HUES48 (cell line): Measurements from ENCODE around the gene TBL1XR1.

ENCODE experiments used
- H3K27ac ChIP-seq: one replicate; pipeline ENCODE4 v1.7.0; 2013; ENCODE audit warnings: low read depth, low read length, inconsistent platforms
- H3K27me3 ChIP-seq: 2 replicates; pipeline ENCODE4 v1.6.1; 2013; ENCODE audit warnings: mild to moderate bottlenecking, low read length; ENCODE audit not compliant: control insufficient read depth, insufficient read depth
- H3K36me3 ChIP-seq: 2 replicates; pipeline ENCODE4 v1.6.1; 2013; ENCODE audit warnings: low read length; ENCODE audit not compliant: control insufficient read depth, insufficient read depth
- H3K4me1 ChIP-seq: 2 replicates; pipeline ENCODE4 v1.6.1; 2013; ENCODE audit warnings: mild to moderate bottlenecking, low read length; ENCODE audit not compliant: control insufficient read depth, insufficient read depth
- H3K4me3 ChIP-seq: 2 replicates; pipeline ENCODE4 v1.5.1; 2013; ENCODE audit warnings: mild to moderate bottlenecking, low read depth, low read length
- H3K9ac ChIP-seq: 2 replicates; pipeline ENCODE4 v1.6.1; 2013; ENCODE audit warnings: mild to moderate bottlenecking, low read depth, low read length, moderate library complexity
- H3K9me3 ChIP-seq: 2 replicates; pipeline ENCODE4 v1.6.1; 2013; ENCODE audit warnings: low read length; ENCODE audit not compliant: control insufficient read depth, insufficient read depth

TBL1XR1 gene

DNA sequence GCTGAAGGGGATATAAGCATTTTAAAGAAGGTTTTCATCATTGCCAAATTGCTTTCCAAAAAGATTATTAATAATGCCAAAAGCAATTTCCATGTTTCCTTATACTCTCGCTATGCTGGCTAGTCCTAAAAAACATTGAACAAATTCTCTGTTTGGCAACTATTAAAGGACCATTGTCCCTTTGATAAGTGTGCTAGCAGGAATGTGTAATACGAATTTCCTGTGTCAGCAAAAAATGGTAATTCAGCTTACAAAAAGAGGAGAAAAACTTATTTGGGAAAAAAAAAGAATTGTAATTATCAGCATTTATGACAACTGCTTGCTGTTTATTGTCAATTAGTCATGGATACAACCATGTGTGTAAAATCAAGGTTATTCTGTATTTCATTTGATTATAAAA lies 138.6 kb downstream of the TBL1XR1 start:
- no peak overlapping the region for H3K27ac ChIP-seq
- H3K9ac ChIP-seq = no peak overlapping the region
- peaks cover 15% of the 10 kb centered on the region for H3K36me3 ChIP-seq
- H3K4me1 ChIP-seq = peaks cover 24% of the 10 kb centered on the region
- no peak overlapping the region for H3K4me3 ChIP-seq
- no peaks in the 10 kb centered on the region for H3K27me3 ChIP-seq
- no peaks in the 10 kb centered on the region for H3K9me3 ChIP-seq

DNA sequence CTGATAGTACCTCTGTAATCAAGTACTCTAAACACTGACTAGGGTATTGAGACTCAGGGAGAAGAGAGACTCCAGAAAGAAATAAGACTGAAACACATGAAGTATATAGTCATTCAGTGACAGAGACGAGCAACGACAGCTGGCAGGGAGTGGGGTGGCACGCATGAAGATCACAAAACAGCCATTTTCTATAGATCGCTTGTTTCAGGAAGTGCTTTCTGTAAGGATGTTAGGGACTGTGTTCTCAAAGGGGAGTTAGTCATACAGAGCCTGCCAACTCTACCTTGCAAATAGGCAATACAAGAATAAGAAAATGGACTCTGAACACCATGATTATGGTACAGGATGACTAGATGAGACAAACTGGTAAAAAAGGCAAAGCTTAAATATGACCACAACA lies 139.5 kb downstream of the TBL1XR1 start:
- Histone ChIP-seq H3K27ac (no peak overlapping the region), H3K4me3 (no peak overlapping the region), H3K9ac (no peak overlapping the region), H3K27me3 (no peaks in the 10 kb centered on the region), H3K9me3 (no peaks in the 10 kb centered on the region), H3K36me3 (peaks cover 22% of the 10 kb centered on the region), H3K4me1 (peaks cover 24% of the 10 kb centered on the region)

DNA sequence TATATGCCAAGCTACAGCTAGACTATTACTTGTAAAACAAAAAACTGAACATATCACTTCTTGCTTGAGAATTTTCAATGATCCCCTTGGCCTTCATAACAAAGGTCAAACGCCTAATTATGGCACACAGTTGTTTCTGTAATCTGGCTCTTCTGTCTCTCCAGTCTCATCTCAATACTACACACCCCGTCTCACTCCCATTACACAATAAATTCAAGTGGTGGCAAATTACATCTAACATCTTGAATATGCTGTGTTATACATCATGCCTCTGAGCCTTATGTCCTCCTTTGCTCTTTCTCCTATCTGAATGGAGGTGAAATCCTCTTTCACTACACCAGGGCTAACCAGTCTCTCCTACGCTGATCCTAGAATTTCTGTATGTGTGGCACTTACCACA lies 140.4 kb downstream of the TBL1XR1 start:
- H3K4me1 ChIP-seq = peaks cover 24% of the 10 kb centered on the region
- no peak overlapping the region for H3K4me3 ChIP-seq
- peaks cover 25% of the 10 kb centered on the region for H3K36me3 ChIP-seq
- H3K9me3 ChIP-seq = no peaks in the 10 kb centered on the region
- H3K9ac ChIP-seq = no peak overlapping the region
- no peak overlapping the region for H3K27ac ChIP-seq
- H3K27me3 ChIP-seq = no peaks in the 10 kb centered on the region

DNA sequence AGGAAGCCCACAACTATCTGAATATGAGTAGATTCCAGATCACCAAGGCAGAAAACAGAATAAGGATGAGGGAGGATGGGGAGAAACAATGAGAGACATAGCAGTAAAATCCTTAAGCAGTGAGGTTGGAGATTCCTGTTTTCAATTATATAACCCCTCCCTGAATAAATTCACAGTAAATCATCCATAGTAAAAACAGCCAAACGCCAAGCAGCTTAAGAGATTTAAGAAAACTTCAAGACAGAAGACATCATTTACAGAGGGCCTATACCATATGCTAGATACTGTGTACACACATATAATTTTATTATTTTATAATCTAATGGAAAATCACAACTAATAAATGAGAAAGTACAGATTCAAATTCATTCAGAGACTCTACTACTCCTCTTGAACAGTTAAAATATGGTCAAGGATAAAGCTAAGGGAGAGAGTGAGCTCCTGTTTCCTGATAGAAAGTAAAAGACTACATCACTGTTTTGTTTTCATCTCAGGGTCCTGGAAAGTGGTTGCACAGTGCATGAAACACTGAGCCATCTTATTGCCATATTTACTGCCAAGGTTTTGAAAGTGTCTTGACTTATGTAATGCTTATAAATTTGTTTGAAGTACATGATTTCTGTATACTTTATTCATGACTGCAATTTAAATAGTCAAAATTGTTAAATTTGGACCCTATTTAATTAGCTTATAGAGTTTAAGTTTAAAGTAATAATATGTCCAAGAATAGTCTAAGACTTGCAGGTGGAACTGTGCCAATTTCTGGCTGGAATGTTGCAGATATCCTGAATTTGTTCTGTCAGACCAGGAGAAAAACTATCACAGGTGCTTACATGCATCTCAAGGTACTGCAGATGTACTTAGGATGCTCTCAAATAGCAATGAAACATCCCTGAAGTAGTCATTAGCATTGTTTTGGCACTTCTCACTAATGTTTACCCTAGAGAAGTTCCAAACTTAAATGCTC lies 141.4 kb downstream of the TBL1XR1 start:
- Histone ChIP-seq H3K4me1 (peaks cover 24% of the 10 kb centered on the region), H3K9me3 (no peaks in the 10 kb centered on the region), H3K27me3 (no peaks in the 10 kb centered on the region), H3K36me3 (peaks cover 34% of the 10 kb centered on the region), H3K27ac (no peak overlapping the region), H3K4me3 (no peak overlapping the region), H3K9ac (no peak overlapping the region)

DNA sequence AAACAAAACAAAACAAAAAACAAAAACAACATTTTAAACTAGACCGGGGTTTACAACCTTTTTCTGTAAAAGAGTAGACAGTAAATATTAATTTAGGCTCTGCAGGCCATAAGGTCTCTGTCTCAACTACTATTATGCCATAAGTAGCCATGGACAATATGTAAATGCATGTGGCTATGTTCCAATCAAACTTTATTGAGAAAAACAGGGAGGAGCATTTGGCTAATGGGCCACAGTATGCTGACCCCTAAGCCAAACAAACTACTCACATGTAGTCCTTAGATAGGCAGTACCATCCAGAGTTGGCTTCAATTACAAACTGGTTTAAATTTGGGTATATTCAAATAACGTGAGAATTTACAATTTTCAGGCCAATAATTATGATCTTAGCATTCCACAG lies 144.2 kb downstream of the TBL1XR1 start:
- Histone ChIP-seq H3K4me3 (no peak overlapping the region), H3K27ac (no peak overlapping the region), H3K9me3 (no peaks in the 10 kb centered on the region), H3K36me3 (peaks cover 59% of the 10 kb centered on the region), H3K4me1 (peaks cover 24% of the 10 kb centered on the region), H3K9ac (no peak overlapping the region), H3K27me3 (no peaks in the 10 kb centered on the region)

DNA sequence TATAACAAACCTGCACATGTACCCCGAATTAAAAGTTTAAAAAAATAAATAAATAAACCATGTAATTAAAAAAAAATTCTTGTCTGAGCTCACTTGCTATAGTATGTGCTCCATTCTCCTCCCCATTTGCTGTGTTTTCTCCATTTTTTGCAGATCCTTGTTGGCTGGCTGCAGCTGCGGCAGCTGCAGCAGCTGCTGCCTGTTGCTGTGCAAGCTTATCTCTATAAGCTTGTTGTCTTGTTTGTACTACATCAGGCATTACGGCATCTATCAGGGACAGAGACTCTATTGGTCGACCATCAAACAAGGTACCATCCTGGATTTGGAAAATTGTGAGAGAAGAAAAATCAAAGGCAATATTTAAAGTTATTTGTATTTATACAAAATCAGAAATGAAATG lies 145.9 kb downstream of the TBL1XR1 start:
- no peaks in the 10 kb centered on the region for H3K27me3 ChIP-seq
- H3K27ac ChIP-seq = no peak overlapping the region
- H3K9me3 ChIP-seq = no peaks in the 10 kb centered on the region
- peaks cover 33% of the 10 kb centered on the region for H3K4me1 ChIP-seq
- peaks cover 76% of the 10 kb centered on the region for H3K36me3 ChIP-seq
- H3K9ac ChIP-seq = no peak overlapping the region
- H3K4me3 ChIP-seq = no peak overlapping the region

DNA sequence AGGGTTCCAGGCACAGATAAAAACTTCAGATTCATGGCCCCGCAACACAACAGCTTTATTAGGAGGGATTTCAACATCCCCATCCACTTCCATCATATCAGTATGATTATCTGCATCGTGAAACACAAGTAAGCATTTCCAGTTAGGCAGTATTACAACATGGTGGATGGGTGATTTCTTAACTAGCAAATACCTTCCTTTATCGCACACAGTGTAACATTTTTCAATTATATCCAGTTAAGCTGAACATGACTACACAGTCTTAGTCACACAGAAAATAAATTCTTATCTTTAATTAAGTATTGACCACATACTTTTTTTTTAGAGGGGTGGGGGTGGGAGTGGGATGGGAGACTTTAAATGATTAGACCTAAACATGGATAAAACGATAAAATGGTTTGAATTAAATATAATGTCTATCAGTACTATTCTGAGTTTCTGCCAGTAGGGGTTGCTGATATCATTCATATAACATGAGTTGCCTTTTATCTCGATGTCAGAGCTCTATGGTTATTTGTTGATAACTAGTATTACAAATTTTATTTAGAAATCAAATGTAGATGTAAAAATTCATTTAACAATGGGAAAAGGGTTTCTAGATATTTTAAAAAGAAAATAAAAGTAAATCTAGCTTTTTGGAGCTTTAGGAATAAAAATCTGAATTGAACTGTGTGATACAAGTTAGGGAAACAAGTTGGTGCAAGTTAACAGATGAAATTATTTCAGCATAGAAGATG lies 146.6 kb downstream of the TBL1XR1 start:
- Histone ChIP-seq H3K9ac (no peak overlapping the region), H3K36me3 (peaks cover 83% of the 10 kb centered on the region), H3K9me3 (no peaks in the 10 kb centered on the region), H3K4me3 (no peak overlapping the region), H3K27me3 (no peaks in the 10 kb centered on the region), H3K4me1 (peaks cover 33% of the 10 kb centered on the region), H3K27ac (no peak overlapping the region)

DNA sequence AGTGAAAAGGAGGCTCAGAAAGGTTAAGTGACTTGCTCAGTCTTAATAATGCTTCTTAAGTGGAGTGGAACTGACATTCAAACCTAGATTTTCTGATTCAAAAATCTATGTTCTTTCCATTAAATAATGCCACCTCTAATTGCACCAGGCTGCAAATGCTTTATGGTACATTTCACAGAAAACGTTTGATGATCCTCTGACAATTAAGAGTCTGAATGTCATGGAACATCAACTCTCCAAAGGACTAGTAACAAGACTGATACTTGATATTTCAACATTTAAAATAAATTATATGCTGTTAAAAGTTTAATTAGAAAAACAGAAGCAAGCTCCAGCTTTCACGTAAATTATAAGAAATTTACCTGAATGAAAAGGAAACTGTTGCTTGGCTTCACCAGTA lies 151.5 kb downstream of the TBL1XR1 start:
- no peak overlapping the region for H3K9ac ChIP-seq
- H3K36me3 ChIP-seq = peaks cover 93% of the 10 kb centered on the region
- peaks cover 42% of the 10 kb centered on the region for H3K4me1 ChIP-seq
- no peak overlapping the region for H3K27ac ChIP-seq
- H3K4me3 ChIP-seq = no peak overlapping the region
- H3K27me3 ChIP-seq = no peaks in the 10 kb centered on the region
- H3K9me3 ChIP-seq = no peaks in the 10 kb centered on the region

DNA sequence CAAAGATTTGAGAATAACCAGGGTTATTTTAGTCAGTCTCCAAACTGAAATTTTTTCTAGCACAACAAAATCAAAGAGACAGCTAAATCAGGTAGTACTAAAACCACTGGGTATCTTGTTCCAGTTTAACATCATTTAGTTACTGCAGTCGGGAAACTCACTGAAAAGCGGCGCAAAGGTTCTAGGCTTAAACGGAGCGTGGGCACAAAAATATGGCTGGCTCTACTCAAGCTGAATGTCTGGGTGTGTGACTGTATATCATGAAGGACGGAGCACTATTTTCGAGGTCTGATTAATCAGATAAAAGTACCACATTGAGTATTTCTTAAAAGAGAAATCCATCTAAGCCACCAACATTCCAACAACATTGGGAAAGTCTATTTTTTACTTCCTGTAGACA lies 152.1 kb downstream of the TBL1XR1 start:
- Histone ChIP-seq H3K27me3 (no peaks in the 10 kb centered on the region), H3K27ac (no peak overlapping the region), H3K4me1 (peaks cover 42% of the 10 kb centered on the region), H3K36me3 (peaks cover 90% of the 10 kb centered on the region), H3K4me3 (no peak overlapping the region), H3K9ac (no peak overlapping the region), H3K9me3 (no peaks in the 10 kb centered on the region)

DNA sequence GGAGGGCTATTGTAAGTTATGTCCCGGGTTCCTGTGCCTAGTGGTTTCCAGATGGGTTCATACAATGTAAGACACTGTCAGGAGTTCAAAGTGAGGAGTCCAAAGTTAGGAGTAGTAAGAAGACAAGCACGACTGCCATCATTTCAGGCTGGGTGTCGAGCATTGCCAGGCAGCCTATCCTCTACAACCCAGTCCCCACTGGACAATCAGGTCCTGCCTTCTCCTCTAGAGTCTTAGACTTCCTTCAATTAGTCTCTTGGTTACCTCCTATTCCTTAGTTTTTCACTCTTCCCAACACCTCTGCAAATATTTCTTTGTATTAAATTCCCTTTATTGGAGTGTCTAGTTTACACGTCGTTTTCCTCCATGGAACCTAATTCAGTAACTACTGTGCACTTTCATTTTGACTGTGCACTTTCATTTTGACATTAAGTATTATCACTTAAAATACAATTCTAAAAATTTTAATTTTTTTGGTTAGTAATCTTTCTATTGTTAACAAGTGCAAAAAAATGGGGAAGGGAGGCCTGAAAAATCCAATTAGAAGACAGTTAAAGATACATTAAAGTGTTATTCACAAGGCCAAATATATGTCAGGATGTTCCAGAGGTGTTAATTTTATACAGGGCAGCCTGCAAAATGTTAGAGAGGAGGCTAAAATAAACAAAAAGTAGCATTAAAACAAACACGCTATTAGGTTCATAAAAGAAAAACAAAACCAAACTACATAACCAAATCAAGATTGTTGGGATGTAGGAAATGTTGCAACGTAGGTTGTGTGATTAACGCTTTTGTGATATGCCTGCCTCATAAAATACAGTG lies 155.3 kb downstream of the TBL1XR1 start:
- Histone ChIP-seq H3K9me3 (no peaks in the 10 kb centered on the region), H3K4me3 (no peak overlapping the region), H3K27ac (no peak overlapping the region), H3K9ac (no peak overlapping the region), H3K4me1 (peaks cover 24% of the 10 kb centered on the region), H3K36me3 (peaks cover 88% of the 10 kb centered on the region), H3K27me3 (no peaks in the 10 kb centered on the region)
